Activated naive CD8-positive, alpha-beta T cell (primary cell): ENCODE data around the gene FKBP14.

Experiments
- H3K27ac Mint-ChIP-seq: one replicate; pipeline ENCODE4 v1.8.0; 2021; ENCODE audit warnings: mixed read lengths
- H3K27me3 Mint-ChIP-seq: one replicate; pipeline ENCODE4 v1.8.0; 2021; ENCODE audit warnings: mixed read lengths
- H3K36me3 Mint-ChIP-seq: one replicate; pipeline ENCODE4 v1.8.0; 2021; ENCODE audit warnings: mixed read lengths
- H3K4me1 Mint-ChIP-seq: one replicate; pipeline ENCODE4 v1.8.0; 2021; ENCODE audit warnings: low read depth, mixed read lengths
- H3K4me3 Mint-ChIP-seq: one replicate; pipeline ENCODE4 v1.8.0; 2021; ENCODE audit warnings: mild to moderate bottlenecking, mixed read lengths
- H3K9me3 Mint-ChIP-seq: one replicate; pipeline ENCODE4 v1.8.0; 2021; ENCODE audit warnings: low read depth, mixed read lengths

The FKBP14 gene

DNA sequence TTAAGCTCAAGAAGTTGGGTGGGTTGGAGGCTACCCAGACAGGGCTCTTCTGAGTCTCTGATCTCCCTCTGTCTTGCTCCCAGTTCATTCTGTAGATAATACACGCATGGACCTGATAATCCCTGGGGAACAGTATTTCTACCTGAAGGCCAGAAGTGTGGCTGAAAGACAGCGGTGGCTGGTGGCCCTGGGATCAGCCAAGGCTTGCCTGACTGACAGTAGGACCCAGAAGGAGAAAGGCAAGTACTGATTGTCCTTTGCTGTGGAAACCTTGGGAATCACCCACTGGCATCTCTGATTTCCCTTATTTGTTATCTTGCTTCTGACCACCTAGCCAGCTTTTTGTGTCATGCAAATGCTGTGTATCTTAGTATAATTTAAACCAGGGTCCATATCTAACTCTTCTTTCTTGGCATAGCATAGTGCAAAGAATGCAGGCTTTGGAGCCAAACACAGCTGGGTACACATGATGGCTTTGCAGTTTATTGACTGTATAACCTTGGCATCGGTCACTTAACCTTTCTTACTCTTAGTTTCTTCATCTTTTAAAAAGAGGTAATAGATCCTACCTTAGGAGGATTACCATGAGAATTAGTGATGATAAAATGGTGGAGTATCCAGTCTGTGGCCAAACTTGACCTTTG is 19.7 kb upstream of the FKBP14 start:
- peaks cover 5% of the 10 kb centered on the region for H3K4me1 Mint-ChIP-seq
- no peaks in the 10 kb centered on the region for H3K27me3 Mint-ChIP-seq
- H3K4me3 Mint-ChIP-seq: no peak overlapping the region
- H3K9me3 Mint-ChIP-seq: no peaks in the 10 kb centered on the region
- no peak overlapping the region for H3K27ac Mint-ChIP-seq
- peaks cover 26% of the 10 kb centered on the region for H3K36me3 Mint-ChIP-seq

DNA sequence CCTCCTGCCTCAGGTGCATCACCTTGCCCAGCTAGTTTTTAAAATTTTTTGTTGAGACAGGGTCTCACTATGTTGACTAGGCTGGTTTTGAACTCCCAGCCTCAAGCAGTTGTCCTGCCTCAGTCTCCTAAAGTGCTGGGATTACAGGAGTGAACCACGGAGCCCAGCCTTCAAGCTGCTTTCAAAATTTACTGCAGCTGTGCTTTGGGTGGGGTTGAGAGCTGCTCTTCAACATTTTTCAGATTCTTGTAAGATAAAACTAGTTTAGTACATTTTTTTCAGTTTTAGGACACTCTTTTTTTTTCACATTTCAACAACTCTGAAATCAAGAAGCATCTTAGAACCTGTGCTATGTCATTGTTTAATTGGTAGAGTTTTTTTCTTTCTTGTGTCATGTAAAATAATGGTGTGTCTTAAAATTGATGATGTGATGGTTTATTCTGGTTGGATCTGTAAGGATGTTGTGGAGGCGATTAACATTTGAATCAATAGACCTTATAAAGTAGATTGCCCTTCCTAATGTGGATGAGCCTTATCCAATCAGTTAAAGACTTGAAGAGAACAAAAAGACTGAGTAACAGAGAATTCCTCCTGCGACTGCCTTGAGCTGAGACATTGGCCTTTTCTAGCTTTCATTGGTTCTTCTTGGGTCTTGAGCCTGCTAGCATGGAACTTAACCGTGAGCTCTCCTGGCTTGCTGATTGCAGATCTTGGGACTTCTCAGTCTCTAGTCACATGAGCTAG is 15.2 kb upstream of the FKBP14 start:
- H3K27ac Mint-ChIP-seq: no peak overlapping the region
- no peak overlapping the region for H3K4me3 Mint-ChIP-seq
- H3K9me3 Mint-ChIP-seq: no peaks in the 10 kb centered on the region
- H3K4me1 Mint-ChIP-seq: peaks cover 22% of the 10 kb centered on the region
- H3K27me3 Mint-ChIP-seq: no peaks in the 10 kb centered on the region
- peaks cover 9% of the 10 kb centered on the region for H3K36me3 Mint-ChIP-seq

DNA sequence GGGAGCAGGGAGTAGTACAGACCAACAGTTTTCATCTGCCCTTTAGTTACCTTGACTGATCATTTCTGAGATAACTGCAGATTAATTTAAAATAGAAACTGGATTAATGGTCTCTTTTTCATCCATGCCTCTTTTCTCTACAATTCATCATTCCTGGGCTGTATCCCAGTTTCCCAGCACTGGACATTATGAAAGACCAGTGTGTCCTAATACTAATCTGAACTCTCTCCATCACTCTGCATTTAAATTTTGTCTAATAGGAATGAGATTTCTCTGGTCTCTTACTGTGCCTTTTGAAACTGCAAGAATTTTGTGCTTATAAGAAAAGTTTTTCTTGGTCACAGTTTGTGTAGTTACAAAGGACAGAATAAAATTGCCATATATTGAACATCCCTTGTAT is 14.4 kb upstream of the FKBP14 start:
- no peak overlapping the region for H3K4me3 Mint-ChIP-seq
- peaks cover 12% of the 10 kb centered on the region for H3K36me3 Mint-ChIP-seq
- no peak overlapping the region for H3K27ac Mint-ChIP-seq
- H3K9me3 Mint-ChIP-seq: no peaks in the 10 kb centered on the region
- H3K27me3 Mint-ChIP-seq: no peaks in the 10 kb centered on the region
- peaks cover 22% of the 10 kb centered on the region for H3K4me1 Mint-ChIP-seq

DNA sequence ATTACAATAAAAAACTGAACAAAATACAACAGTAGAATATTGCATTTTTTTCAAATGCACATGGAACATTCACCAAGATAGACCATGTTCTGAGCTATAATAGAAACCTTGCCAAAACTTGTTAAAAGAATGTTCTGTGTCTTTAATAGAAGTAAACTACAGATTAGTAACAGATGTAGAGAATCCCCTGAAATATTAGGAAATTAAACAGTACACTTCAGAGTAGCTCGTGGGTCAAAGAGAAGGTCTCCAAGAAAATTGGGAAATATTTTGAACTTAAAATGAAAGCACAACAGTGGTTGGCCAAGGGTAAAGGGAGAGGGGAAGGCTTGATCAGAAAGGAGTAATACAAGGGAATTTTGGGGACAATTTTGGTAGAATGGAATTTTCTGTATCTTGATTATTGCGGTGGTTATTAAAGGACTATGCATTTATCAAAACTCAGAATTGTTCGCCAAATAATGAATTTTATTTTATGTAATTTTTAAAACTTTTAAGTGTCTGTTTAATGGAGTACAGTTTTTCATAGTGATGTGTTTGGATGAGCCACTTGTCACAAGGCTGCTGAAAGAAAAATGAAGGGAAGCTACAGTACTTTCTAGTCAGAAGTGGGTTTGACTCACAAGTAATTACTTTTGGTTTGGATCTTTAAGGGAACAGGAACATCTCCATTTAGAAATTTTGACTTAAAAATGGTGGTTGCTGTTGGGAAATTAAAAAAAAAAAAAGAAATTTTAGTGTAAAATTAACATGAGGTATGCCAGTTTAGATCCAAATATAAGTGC is 11.9 kb upstream of the FKBP14 start:
- Mint-ChIP-seq H3K27me3 (no peaks in the 10 kb centered on the region), H3K9me3 (no peaks in the 10 kb centered on the region), H3K27ac (no peak overlapping the region), H3K36me3 (peaks cover 9% of the 10 kb centered on the region), H3K4me1 (peaks cover 22% of the 10 kb centered on the region), H3K4me3 (no peak overlapping the region)

DNA sequence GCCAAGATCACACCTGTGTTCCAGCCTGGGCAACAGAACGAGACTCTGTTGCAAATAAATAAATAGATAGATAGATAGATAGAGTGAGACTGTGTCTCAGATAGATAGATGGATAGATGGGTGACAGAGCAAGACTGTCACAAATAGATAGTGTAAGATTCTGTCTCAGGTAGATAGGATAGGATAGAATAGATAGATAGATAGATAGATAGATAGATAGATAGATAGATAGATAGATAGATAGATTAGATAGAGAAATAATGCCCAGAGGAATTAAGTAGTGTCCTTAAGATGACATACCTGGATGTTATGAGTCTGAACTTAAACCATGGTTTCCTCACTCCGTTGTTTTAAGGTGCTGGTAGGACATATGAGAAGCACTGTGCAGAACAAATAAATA is 9.7 kb upstream of the FKBP14 start:
- Mint-ChIP-seq H3K4me3 (no peak overlapping the region), H3K4me1 (peaks cover 16% of the 10 kb centered on the region), H3K36me3 (peaks cover 6% of the 10 kb centered on the region), H3K9me3 (no peaks in the 10 kb centered on the region), H3K27ac (no peak overlapping the region), H3K27me3 (no peaks in the 10 kb centered on the region)

DNA sequence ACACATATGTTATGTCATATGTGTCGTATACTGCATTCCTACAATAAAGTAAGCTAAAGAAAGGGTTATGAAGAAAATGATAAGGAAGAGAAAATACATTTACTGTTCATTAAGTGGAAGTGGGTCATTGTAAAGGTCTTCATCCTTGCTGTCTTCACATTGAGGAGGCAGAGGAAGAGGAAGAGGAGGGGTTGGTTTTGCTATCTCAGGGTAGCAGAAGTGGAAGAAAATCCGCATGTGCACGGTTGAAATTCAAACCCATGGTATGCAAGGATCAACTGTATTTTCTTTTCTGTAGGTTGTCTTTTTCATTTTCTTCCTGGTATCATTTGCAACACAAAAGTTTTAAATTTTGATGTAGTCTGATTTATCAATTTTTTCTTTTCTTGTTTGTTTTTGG is 8.0 kb upstream of the FKBP14 start:
- Mint-ChIP-seq H3K27ac (no peak overlapping the region), H3K9me3 (no peaks in the 10 kb centered on the region), H3K36me3 (peaks cover 6% of the 10 kb centered on the region), H3K4me3 (no peak overlapping the region), H3K27me3 (no peaks in the 10 kb centered on the region), H3K4me1 (peaks cover 5% of the 10 kb centered on the region)

DNA sequence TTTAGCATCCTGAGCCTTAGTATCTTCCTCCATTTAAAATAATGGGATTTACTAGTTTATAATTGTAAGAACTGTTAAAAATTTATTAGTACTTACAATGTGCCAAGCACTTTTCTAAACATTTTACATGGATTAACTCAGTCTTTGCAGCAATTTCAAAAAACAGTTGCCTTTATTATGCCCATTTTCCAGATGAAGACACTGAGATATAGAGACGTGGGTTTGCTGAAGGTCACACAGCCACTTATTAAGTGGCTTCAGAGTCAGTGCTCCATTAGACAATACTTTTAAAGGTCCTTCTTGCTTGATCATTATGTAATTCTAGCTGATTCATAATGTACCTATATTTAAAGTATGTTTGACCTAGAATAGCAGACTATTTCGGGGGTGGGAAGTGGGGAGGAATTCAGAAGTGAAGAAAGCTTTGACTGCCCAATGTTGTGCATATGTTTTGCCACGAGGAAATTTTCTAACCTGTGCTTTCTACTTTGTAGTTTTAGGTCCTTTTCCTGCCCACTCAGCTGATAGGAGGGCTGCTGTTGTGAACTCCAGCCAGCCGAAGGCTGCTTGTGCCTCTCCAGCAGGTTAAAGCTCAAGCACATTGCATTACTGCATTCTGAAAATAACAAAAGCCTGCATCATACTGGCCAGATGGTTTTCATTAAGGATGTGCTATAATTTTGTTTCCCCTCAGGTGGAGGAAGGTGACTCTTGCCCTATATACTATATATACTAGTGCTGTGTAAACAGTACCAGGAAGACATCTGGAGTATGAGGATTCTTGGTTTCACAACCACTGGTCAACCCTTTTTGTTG is 6.0 kb upstream of the FKBP14 start:
- Mint-ChIP-seq H3K36me3 (peaks cover 6% of the 10 kb centered on the region), H3K9me3 (no peaks in the 10 kb centered on the region), H3K4me1 (peaks cover 5% of the 10 kb centered on the region), H3K27me3 (no peaks in the 10 kb centered on the region), H3K27ac (no peak overlapping the region), H3K4me3 (no peak overlapping the region)

DNA sequence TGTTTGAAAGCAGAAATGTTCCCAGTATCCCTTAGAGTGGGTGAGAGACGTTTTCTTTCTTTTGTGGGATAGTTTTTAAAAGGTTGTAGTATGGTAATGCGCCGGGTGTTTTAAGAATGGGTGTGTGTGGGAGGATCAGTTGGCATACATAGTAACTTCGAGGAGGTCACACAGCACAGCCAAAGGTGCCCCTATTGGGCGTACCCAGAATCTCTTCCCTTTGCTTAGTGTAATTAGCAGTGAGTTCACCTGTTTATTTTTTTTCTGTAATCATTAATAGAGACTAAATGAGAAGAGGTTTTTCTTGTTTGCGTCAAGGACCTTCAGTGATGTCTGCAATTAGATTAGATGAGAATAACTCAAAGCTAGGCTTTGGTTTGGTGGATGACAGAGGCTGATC is 3.2 kb upstream of the FKBP14 start:
- H3K4me3 Mint-ChIP-seq: no peak overlapping the region
- no peaks in the 10 kb centered on the region for H3K27me3 Mint-ChIP-seq

DNA sequence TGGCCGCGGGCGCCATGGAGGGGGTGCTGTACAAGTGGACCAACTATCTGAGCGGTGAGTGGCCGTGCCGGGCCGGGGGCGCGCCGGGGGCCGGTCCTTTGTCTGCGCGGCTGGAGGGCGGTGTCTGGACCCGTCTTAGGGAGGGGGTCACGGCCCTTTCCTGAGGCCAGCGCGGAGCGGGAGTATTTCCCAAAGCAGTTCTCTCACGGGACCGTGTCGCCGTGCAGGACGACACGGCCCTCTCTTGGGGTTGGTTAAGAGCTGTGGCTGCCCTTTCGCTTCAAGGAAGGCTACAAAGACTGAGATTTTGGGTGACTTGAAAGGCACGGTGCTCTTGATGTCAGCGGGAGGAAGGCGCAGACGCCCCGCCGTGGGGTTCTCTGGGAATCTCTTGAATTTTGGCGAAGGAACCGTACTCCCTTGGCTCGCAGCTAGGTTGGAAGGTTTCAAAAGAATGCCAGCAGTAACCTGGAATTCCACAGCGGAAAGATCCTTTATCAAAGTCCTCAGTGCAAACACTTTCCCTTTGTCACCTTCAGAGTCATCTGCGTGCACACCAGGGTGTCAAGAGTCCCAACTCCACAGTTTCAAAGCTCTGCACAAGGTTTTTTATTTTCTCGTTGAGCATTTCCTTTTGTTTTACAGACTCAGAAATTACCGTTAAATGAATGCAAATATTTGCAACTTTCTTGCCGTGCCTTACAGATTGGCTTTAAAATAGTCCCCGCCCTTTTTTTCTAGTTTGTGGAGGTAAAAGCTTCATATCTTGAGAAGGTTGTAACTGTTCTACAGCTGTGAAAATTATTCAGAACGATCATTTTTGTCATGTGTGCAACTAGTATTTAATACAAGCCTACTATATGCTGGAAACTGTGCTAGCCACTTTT is 2.5 kb upstream of the FKBP14 start:
- Mint-ChIP-seq H3K4me3 (no peak overlapping the region), H3K27me3 (no peaks in the 10 kb centered on the region)

More for the DNA sequence above, 3.2 kb upstream of the FKBP14 start:
- Mint-ChIP-seq H3K4me1 (peaks cover 20% of the 10 kb centered on the region), H3K27ac (no peak overlapping the region), H3K9me3 (no peaks in the 10 kb centered on the region), H3K36me3 (peaks cover 6% of the 10 kb centered on the region)

DNA sequence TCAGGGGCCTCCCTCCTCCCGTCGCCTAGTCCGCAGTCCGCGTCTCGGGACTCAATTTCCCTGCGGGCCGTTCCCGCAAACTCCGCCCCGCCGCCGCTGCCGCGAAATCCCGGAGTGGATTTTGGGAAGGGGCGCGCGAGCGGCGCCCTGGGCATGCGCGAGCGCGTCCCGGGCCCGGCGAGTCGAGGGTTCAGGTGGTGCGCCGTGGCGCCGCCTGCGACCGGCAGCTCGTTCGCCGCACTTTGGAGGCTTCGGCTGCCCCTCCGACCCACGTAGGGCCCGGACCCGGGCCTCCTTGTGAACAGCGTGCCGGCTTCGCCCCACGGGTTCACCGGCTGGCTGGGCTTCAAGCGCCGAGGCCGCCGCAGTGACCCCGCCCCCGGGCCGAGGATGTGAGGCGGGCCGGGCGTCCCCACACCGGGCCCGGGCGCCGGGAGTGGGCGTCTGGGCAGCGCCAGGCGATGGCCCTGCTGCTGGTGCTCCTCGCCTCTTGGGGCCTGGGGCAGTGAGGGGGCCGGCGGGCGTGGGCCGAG is 1.8 kb upstream of the FKBP14 start, which contains the start of gene PLEKHA8:
TSS of gene PLEKHA8 (plus strand) at position 197 of the 533 bp plus-strand sequence. CDS start 351 bp downstream, outside the sequence.
- H3K4me3 Mint-ChIP-seq: peak within 1 kb of the TSS; percentile 94
- no peaks in the 10 kb centered on the region for H3K9me3 Mint-ChIP-seq
- H3K27me3 Mint-ChIP-seq: no peaks in the 10 kb centered on the region
- peaks cover 3% of the 10 kb centered on the region for H3K36me3 Mint-ChIP-seq
- peaks cover 31% of the 10 kb centered on the region for H3K4me1 Mint-ChIP-seq
- peak within 1 kb of the TSS; percentile 91 for H3K27ac Mint-ChIP-seq

More for the DNA sequence above, 2.5 kb upstream of the FKBP14 start:
- Mint-ChIP-seq H3K27ac (peak overlapping the region; percentile 13), H3K9me3 (no peaks in the 10 kb centered on the region), H3K4me1 (peaks cover 24% of the 10 kb centered on the region), H3K36me3 (peaks cover 6% of the 10 kb centered on the region)

DNA sequence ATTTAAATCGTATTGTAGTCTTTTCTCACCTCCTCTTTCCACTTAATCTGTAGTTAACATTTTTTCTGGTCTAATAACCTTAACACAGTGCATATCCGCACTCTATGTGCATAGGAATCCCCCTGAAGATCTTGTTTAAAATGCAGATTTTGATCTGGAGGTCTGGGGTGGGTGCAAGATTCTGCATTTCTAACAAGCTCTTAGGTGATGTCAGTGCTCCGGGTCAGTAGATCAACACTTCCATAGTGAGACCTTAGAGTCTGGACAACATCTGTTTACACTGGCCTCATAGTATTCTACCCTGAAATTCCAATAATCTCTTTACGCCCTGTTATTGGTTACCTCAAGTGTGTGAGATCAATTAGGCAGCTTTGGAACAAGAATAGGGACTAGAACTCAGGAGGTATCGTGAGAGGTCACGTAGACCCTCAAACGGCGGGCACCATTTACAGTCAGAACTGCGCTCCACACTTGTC is 1.3 kb upstream of the FKBP14 start:
- H3K4me1 Mint-ChIP-seq: peaks cover 34% of the 10 kb centered on the region
- H3K36me3 Mint-ChIP-seq: peaks cover 3% of the 10 kb centered on the region
- no peaks in the 10 kb centered on the region for H3K9me3 Mint-ChIP-seq
- no peaks in the 10 kb centered on the region for H3K27me3 Mint-ChIP-seq
- peak overlapping the region; percentile 91 for H3K27ac Mint-ChIP-seq
- peak overlapping the region; percentile 94 for H3K4me3 Mint-ChIP-seq

DNA sequence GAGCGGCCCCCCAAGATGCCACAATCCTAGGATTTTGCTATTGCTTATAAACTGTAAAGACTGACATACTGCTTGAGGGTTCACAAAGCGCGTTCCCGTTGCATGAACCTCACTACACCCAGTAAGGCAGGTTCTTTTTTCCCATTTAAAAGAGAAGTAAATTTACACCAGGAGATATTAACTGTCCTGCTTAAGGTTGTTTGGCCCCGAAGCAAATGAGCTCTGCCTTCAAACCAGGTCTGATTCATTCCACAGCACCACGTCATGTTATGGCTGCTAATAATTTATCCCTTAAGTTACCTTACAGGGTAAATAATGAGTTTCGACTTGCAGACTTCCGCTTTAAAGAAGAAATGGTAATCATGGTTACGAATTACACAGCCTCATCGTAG is 559 bp upstream of the FKBP14 start:
- H3K36me3 Mint-ChIP-seq: peaks cover 3% of the 10 kb centered on the region
- H3K27me3 Mint-ChIP-seq: no peaks in the 10 kb centered on the region
- peak overlapping the region; percentile 91 for H3K27ac Mint-ChIP-seq
- H3K4me1 Mint-ChIP-seq: peaks cover 35% of the 10 kb centered on the region
- peak overlapping the region; percentile 94 for H3K4me3 Mint-ChIP-seq
- H3K9me3 Mint-ChIP-seq: no peaks in the 10 kb centered on the region

DNA sequence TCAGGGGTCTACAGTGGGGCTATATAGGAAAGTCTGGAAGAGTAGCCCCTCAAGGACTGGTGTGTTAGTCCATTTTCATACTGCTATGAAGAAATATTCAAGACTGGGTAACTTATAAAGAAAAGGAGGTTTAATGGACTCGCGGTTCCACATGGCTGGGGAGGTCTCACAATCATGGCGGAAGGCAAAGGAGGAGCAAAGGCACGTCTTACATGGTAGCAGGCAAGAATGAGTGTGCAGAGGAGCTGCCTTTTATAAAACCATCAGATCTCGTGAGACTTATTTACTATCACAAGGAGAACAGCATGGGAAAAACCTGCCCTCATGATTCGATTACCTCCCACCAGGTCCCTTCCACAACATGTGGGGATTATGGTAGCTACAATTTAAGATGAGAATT is 3.0 kb downstream of the FKBP14 start:
- Mint-ChIP-seq H3K4me1 (peaks cover 39% of the 10 kb centered on the region), H3K36me3 (peaks cover 3% of the 10 kb centered on the region), H3K27ac (no peak overlapping the region), H3K27me3 (no peaks in the 10 kb centered on the region), H3K9me3 (no peaks in the 10 kb centered on the region), H3K4me3 (peak overlapping the region; percentile 30)
